ENCODE measurements around the gene GLOD4.

- TF ChIP-seq, protein P1, sequence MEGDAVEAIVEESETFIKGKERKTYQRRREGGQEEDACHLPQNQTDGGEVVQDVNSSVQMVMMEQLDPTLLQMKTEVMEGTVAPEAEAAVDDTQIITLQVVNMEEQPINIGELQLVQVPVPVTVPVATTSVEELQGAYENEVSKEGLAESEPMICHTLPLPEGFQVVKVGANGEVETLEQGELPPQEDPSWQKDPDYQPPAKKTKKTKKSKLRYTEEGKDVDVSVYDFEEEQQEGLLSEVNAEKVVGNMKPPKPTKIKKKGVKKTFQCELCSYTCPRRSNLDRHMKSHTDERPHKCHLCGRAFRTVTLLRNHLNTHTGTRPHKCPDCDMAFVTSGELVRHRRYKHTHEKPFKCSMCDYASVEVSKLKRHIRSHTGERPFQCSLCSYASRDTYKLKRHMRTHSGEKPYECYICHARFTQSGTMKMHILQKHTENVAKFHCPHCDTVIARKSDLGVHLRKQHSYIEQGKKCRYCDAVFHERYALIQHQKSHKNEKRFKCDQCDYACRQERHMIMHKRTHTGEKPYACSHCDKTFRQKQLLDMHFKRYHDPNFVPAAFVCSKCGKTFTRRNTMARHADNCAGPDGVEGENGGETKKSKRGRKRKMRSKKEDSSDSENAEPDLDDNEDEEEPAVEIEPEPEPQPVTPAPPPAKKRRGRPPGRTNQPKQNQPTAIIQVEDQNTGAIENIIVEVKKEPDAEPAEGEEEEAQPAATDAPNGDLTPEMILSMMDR (IDR thresholded peaks at IDR 0.05; ENCODE audit: insufficient read depth, low read depth, low read length): no peak
- TF ChIP-seq EZH2 (IDR thresholded peaks at IDR 0.05; ENCODE audit: insufficient read depth, low read length): no peak
Measured at GRCh38 chr17:774313-774584, 7.8 kb downstream of the GLOD4 start.
